Measurements from ENCODE around the gene PROX1.

Gene PROX1

GRCh38 chr1:214074477-214074876, 86.7 kb downstream of the PROX1 start:
- no peak for TF ChIP-seq USF1 (IDR thresholded peaks at IDR 0.05)
- TF ChIP-seq FOXM1 (IDR thresholded peaks at IDR 0.05; ENCODE audit: borderline replicate concordance, low read depth), result no peak
- no peak for TF ChIP-seq CREB1 (IDR thresholded peaks at IDR 0.05; ENCODE audit: low read depth)
- no peak for TF ChIP-seq EP300 (IDR thresholded peaks at IDR 0.05; ENCODE audit: borderline replicate concordance)
- TF ChIP-seq RAD21 (IDR thresholded peaks at IDR 0.05; ENCODE audit: low read depth), result no peak

- TF ChIP-seq USF1 (IDR thresholded peaks at IDR 0.05) (no peak), TEAD4 (IDR thresholded peaks at IDR 0.05) (no peak), CEBPB (IDR thresholded peaks at IDR 0.05) (no peak), TCF12 (IDR thresholded peaks at IDR 0.05; ENCODE audit: low read depth) (no peak), FOXM1 (IDR thresholded peaks at IDR 0.05; ENCODE audit: borderline replicate concordance, low read depth) (no peak)
These were observed 87.7 kb downstream of the PROX1 start for GRCh38 chr1:214075305-214075998.

- TF ChIP-seq TAF1 (IDR thresholded peaks at IDR 0.05; ENCODE audit: low read depth) (no peak), TEAD4 (IDR thresholded peaks at IDR 0.05) (no peak)
These were observed 88.4 kb downstream of the PROX1 start for GRCh38 chr1:214075999-214076707.

- TF ChIP-seq EGR1 (IDR thresholded peaks at IDR 0.05), result no peak
- no peak for TF ChIP-seq CEBPB (IDR thresholded peaks at IDR 0.05)
- TF ChIP-seq RAD21 (IDR thresholded peaks at IDR 0.05; ENCODE audit: low read depth), result no peak
- no peak for TF ChIP-seq NFIC (IDR thresholded peaks at IDR 0.05)
- TF ChIP-seq TAF1 (IDR thresholded peaks at IDR 0.05; ENCODE audit: low read depth), result no peak
- no peak for TF ChIP-seq TEAD4 (IDR thresholded peaks at IDR 0.05)
These were observed 88.9 kb downstream of the PROX1 start for GRCh38 chr1:214076708-214077065.

GRCh38 chr1:214078950-214079349, 91.2 kb downstream of the PROX1 start:
- TF ChIP-seq EP300 (IDR thresholded peaks at IDR 0.05; ENCODE audit: borderline replicate concordance) (no peak), REST (IDR thresholded peaks at IDR 0.05; ENCODE audit: low read depth) (no peak), RAD21 (IDR thresholded peaks at IDR 0.05; ENCODE audit: low read depth) (no peak), FOXM1 (IDR thresholded peaks at IDR 0.05; ENCODE audit: borderline replicate concordance, low read depth) (no peak), USF1 (IDR thresholded peaks at IDR 0.05) (no peak), ZBTB7A (IDR thresholded peaks at IDR 0.05; ENCODE audit: low read depth) (no peak), TAF1 (IDR thresholded peaks at IDR 0.05; ENCODE audit: low read depth) (no peak), TCF12 (IDR thresholded peaks at IDR 0.05; ENCODE audit: low read depth) (no peak), MAX (IDR thresholded peaks at IDR 0.05) (no peak), YY1 (IDR thresholded peaks at IDR 0.05; ENCODE audit: low read depth) (no peak), TEAD4 (IDR thresholded peaks at IDR 0.05) (no peak), EGR1 (IDR thresholded peaks at IDR 0.05) (no peak), CEBPB (IDR thresholded peaks at IDR 0.05) (no peak), NFIC (IDR thresholded peaks at IDR 0.05) (no peak), CREB1 (IDR thresholded peaks at IDR 0.05; ENCODE audit: low read depth) (no peak)

GRCh38 chr1:214085325-214085724, 97.6 kb downstream of the PROX1 start:
- no peak for TF ChIP-seq EGR1 (IDR thresholded peaks at IDR 0.05)
- TF ChIP-seq EP300 (IDR thresholded peaks at IDR 0.05; ENCODE audit: borderline replicate concordance), result no peak
- no peak for TF ChIP-seq TEAD4 (IDR thresholded peaks at IDR 0.05)
- TF ChIP-seq MAX (IDR thresholded peaks at IDR 0.05), result no peak
- no peak for TF ChIP-seq REST (IDR thresholded peaks at IDR 0.05; ENCODE audit: low read depth)
- TF ChIP-seq FOXM1 (IDR thresholded peaks at IDR 0.05; ENCODE audit: borderline replicate concordance, low read depth), result no peak
- no peak for TF ChIP-seq RAD21 (IDR thresholded peaks at IDR 0.05; ENCODE audit: low read depth)
- TF ChIP-seq YY1 (IDR thresholded peaks at IDR 0.05; ENCODE audit: low read depth), result no peak
- no peak for TF ChIP-seq CREB1 (IDR thresholded peaks at IDR 0.05; ENCODE audit: low read depth)
- no peak for TF ChIP-seq NFIC (IDR thresholded peaks at IDR 0.05)
- TF ChIP-seq ZBTB7A (IDR thresholded peaks at IDR 0.05; ENCODE audit: low read depth), result no peak
- TF ChIP-seq TAF1 (IDR thresholded peaks at IDR 0.05; ENCODE audit: low read depth), result no peak
- TF ChIP-seq TCF12 (IDR thresholded peaks at IDR 0.05; ENCODE audit: low read depth), result no peak
- TF ChIP-seq CEBPB (IDR thresholded peaks at IDR 0.05), result no peak
- no peak for TF ChIP-seq USF1 (IDR thresholded peaks at IDR 0.05)
